Measurements from ENCODE around the gene SNX24. TPM values are rescaled to one million over a fixed set of nuclear protein-coding genes. Genes with fewer than 3 reads are reported as not detected.

The SNX24 gene
- total and polyA plus RNA-seq, 5 donors from 2014 or later = 7.8 to 22.0 (median 11.1) TPM

- Mint-ChIP-seq H3K27me3 (peaks cover 21% of the 10 kb centered on the region), H3K36me3 (no peaks in the 10 kb centered on the region), H3K9me3 (peaks cover 0 to 3% (median 1%) of the 10 kb centered on the region in 7 donors), H3K27ac (no peak overlapping the region), H3K4me1 (no peaks in the 10 kb centered on the region), H3K4me3 (no peak overlapping the region)
- Histone ChIP-seq H3K4me1 (ENCODE audit: control insufficient read depth, insufficient read depth, low read length, poor library complexity, severe bottlenecking) (no peaks in the 10 kb centered on the region), H3K36me3 (ENCODE audit: control insufficient read depth, insufficient read depth, low read length) (no peaks in the 10 kb centered on the region), H3K4me3 (ENCODE audit: low read depth, low read length) (no peak overlapping the region), H3K27me3 (ENCODE audit: control insufficient read depth, insufficient read depth, low read length) (peaks cover 10% of the 10 kb centered on the region), H3K27ac (ENCODE audit: insufficient read depth, low read length, poor library complexity, severe bottlenecking) (no peak overlapping the region), H3K9me3 (ENCODE audit: control insufficient read depth in 2 of 2, low read length in 2 of 2) (no peaks in the 10 kb centered on the region)
- DNase-seq = no peak
- no peak for ATAC-seq (ENCODE audit: low read depth in 2 of 2)
These were observed 200.8 kb downstream of the SNX24 start for GRCh38 chr5:123046222-123046621.

GRCh38 chr5:123047706-123048105, 202.3 kb downstream of the SNX24 start:
- H3K27me3 ChIP-seq (ENCODE audit: control insufficient read depth, insufficient read depth, low read length) = peaks cover 10% of the 10 kb centered on the region
- H3K4me3 Mint-ChIP-seq = no peak overlapping the region
- H3K27me3 Mint-ChIP-seq = peaks cover 23% of the 10 kb centered on the region
- no peak for DNase-seq
- H3K27ac ChIP-seq (ENCODE audit: insufficient read depth, low read length, poor library complexity, severe bottlenecking) = no peak overlapping the region
- H3K9me3 Mint-ChIP-seq = peaks cover 2 to 11% (median 6%) of the 10 kb centered on the region in 7 donors
- no peaks in the 10 kb centered on the region for H3K4me1 Mint-ChIP-seq
- no peaks in the 10 kb centered on the region for H3K4me1 ChIP-seq (ENCODE audit: control insufficient read depth, insufficient read depth, low read length, poor library complexity, severe bottlenecking)
- H3K36me3 Mint-ChIP-seq = no peaks in the 10 kb centered on the region
- no peaks in the 10 kb centered on the region for H3K36me3 ChIP-seq (ENCODE audit: control insufficient read depth, insufficient read depth, low read length)
- H3K4me3 ChIP-seq (ENCODE audit: low read depth, low read length) = no peak overlapping the region
- no peak for ATAC-seq (ENCODE audit: low read depth in 2 of 2)
- H3K27ac Mint-ChIP-seq = no peak overlapping the region
- peaks cover 3 to 5% of the 10 kb centered on the region in 2 experiments for H3K9me3 ChIP-seq (ENCODE audit: control insufficient read depth in 2 of 2, low read length in 2 of 2)

GRCh38 chr5:123051206-123051605, 205.8 kb downstream of the SNX24 start:
- Histone ChIP-seq H3K9me3 (ENCODE audit: control insufficient read depth in 2 of 2, low read length in 2 of 2) (peaks cover 3 to 5% of the 10 kb centered on the region in 2 experiments), H3K4me3 (ENCODE audit: low read depth, low read length) (no peak overlapping the region), H3K4me1 (ENCODE audit: control insufficient read depth, insufficient read depth, low read length, poor library complexity, severe bottlenecking) (no peaks in the 10 kb centered on the region), H3K27ac (ENCODE audit: insufficient read depth, low read length, poor library complexity, severe bottlenecking) (no peak overlapping the region), H3K36me3 (ENCODE audit: control insufficient read depth, insufficient read depth, low read length) (no peaks in the 10 kb centered on the region), H3K27me3 (ENCODE audit: control insufficient read depth, insufficient read depth, low read length) (peaks cover 13% of the 10 kb centered on the region)
- Mint-ChIP-seq H3K4me3 (no peak overlapping the region), H3K27me3 (peaks cover 24% of the 10 kb centered on the region), H3K4me1 (no peaks in the 10 kb centered on the region), H3K9me3 (peaks cover 3 to 11% (median 7%) of the 10 kb centered on the region in 7 donors), H3K27ac (no peak overlapping the region), H3K36me3 (no peaks in the 10 kb centered on the region)
- ATAC-seq (ENCODE audit: low read depth in 2 of 2) (no peak), DNase-seq (no peak)

Other genes with a start within 250 kb of the SNX24 start
- gene SNX2, start 70.5 kb upstream of the SNX24 start, total RNA-seq = 65.3 TPM
- 100 to 1,000 TPM in 3 of 4 donors, 10 to 100 TPM in 1; 95.3 to 124 (median 111) TPM for gene SNX2, start 70.5 kb upstream of the SNX24 start, polyA plus RNA-seq
- gene PPIC, start 191.1 kb downstream of the SNX24 start, total RNA-seq = not detected
- gene PPIC, start 191.1 kb downstream of the SNX24 start, polyA plus RNA-seq = not detected
- gene PRDM6, start 243.6 kb downstream of the SNX24 start, total RNA-seq = not detected
- not detected for gene PRDM6, start 243.6 kb downstream of the SNX24 start, polyA plus RNA-seq